Prostate gland (tissue), 2 donors: ENCODE results near the gene ORMDL1. TPM values are rescaled to one million over a fixed set of nuclear protein-coding genes. Genes with fewer than 3 reads are reported as not detected.
A peak's percentile ranks its signal among the peaks of the same experiment; 100 is the strongest.

Source experiments
- DNase-seq: peaks from one replicate; pipeline ENCODE4 v3.0.0-alpha.2; 2019; ENCODE audit warnings: low spot score
- H3K27ac ChIP-seq, 2 donors: fragments of 200-600 bp; sonication (generic); 2 replicates each; pipeline ENCODE4 v1.5.1; 2017 to 2019
- H3K27me3 ChIP-seq: fragments of 200-600 bp; sonication (generic); replicated peaks from 2 replicates; pipeline ENCODE4 v1.5.1; 2019; ENCODE audit not compliant: insufficient read depth
- H3K36me3 ChIP-seq, 2 donors: fragments of 200-600 bp; sonication (generic); 1 replicate in 1 of 2; 2 replicates in 1 of 2; pipeline versions ENCODE4 v1.5.1 to v1.8.1; 2017 to 2019
- H3K4me1 ChIP-seq: fragments of 200-600 bp; sonication (generic); replicated peaks from 2 replicates; pipeline ENCODE4 v1.5.1; 2019
- H3K4me3 ChIP-seq, 2 donors: fragments of 200-600 bp; sonication (generic); 2 replicates each; pipeline ENCODE4 v1.5.1; 2017 to 2019
- H3K9me3 ChIP-seq: fragments of 200-600 bp; sonication (generic); 2 replicates; pipeline ENCODE4 v1.5.1; 2017
- CTCF ChIP-seq, 4 experiments: fragments of 200-600 bp in 2 of 4; fragments of 450-650 bp in 2 of 4; sonication (generic) in 2 of 4; IDR thresholded peaks; 1 replicate in 3 of 4; 2 replicates in 1 of 4; pipeline ENCODE4 v1.5.1; 2016 to 2019; ENCODE audit warnings: antibody characterized with exemption in 4 of 4, mild to moderate bottlenecking in 2 of 4, moderate library complexity in 2 of 4
- POLR2A ChIP-seq: fragments of 450-650 bp; IDR thresholded peaks from one replicate; pipeline ENCODE4 v1.6.1; 2016; ENCODE audit warnings: antibody characterized with exemption, mild to moderate bottlenecking
- POLR2AphosphoS5 ChIP-seq: sonication (generic); formaldehyde crosslinking; IDR thresholded peaks from one replicate; pipeline ENCODE4 v1.6.1; 2017; ENCODE audit warnings: antibody characterized with exemption
- WGBS: methylation state at CpG from one replicate; pipeline ENCODE4 v1.1.5; 2018; 5-methylcytosine and 5-hydroxymethylcytosine counted together
- intact Hi-C: fragments of 100-400 bp; cut with DNase I; formaldehyde crosslinking; loops from one replicate; pipeline ENCODE4 v1.14.2; 2022
- total RNA-seq, 2 donors: library from RNA; depleted of rRNA; stranded (reverse); fragments of >200 nt; gene quantifications; one replicate each; pipeline ENCODE4 v1.1.0, GENCODE V29; 2016

Gene ORMDL1
- total RNA-seq, 2 donors from 2014 or later: 48.0 to 86.7 TPM

GRCh38 chr2:189824694-189825396 is 40.7 kb upstream of the ORMDL1 start:
- Histone ChIP-seq H3K27me3 (no peaks in the 10 kb centered on the region), H3K36me3 (peaks cover 0 to 3% of the 10 kb centered on the region in 2 donors), H3K4me1 (no peaks in the 10 kb centered on the region), H3K9me3 (no peaks in the 10 kb centered on the region), H3K27ac (no peak overlapping the region), H3K4me3 (no peak overlapping the region)
- WGBS: 79% methylated on average over 3 of the region's 3 CpGs
- TF ChIP-seq POLR2A: no peak
- no peak for TF ChIP-seq CTCF (IDR thresholded peaks at IDR 0.05)
- TF ChIP-seq POLR2AphosphoS5: no peak
- intact Hi-C loops: no loop called here
- no peak for DNase-seq

GRCh38 chr2:189821953-189822748 is 38.0 kb upstream of the ORMDL1 start:
- Histone ChIP-seq H3K4me3 (no peak overlapping the region), H3K4me1 (no peaks in the 10 kb centered on the region), H3K27me3 (no peaks in the 10 kb centered on the region), H3K27ac (no peak overlapping the region), H3K9me3 (no peaks in the 10 kb centered on the region), H3K36me3 (peaks cover 0 to 3% of the 10 kb centered on the region in 2 donors)
- DNase-seq: no peak
- no peak for TF ChIP-seq POLR2AphosphoS5
- intact Hi-C loops: no loop called here
- WGBS: 92% methylated on average over 33 of the region's 33 CpGs

GRCh38 chr2:189819297-189819704 is 35.2 kb upstream of the ORMDL1 start:
- WGBS: 91% methylated on average over 1 of the region's 1 CpG
- TF ChIP-seq POLR2AphosphoS5 (no peak), POLR2A (no peak), CTCF (IDR thresholded peaks at IDR 0.05) (no peak)
- Histone ChIP-seq H3K4me3 (no peak overlapping the region), H3K4me1 (no peaks in the 10 kb centered on the region), H3K9me3 (no peaks in the 10 kb centered on the region), H3K36me3 (peaks cover 0 to 3% of the 10 kb centered on the region in 2 donors), H3K27me3 (no peaks in the 10 kb centered on the region), H3K27ac (no peak overlapping the region)
- DNase-seq: no peak
- intact Hi-C loops: no loop called here

GRCh38 chr2:189818249-189819038 is 34.3 kb upstream of the ORMDL1 start:
- H3K36me3 ChIP-seq: peaks cover 0 to 3% of the 10 kb centered on the region in 2 donors
- H3K27me3 ChIP-seq: no peaks in the 10 kb centered on the region
- TF ChIP-seq POLR2AphosphoS5: no peak
- TF ChIP-seq CTCF (IDR thresholded peaks at IDR 0.05): no peak
- TF ChIP-seq POLR2A: no peak
- H3K27ac ChIP-seq: no peak overlapping the region
- no peak overlapping the region for H3K4me3 ChIP-seq
- 79% methylated on average over 3 of the region's 3 CpGs for WGBS
- intact Hi-C loops: no loop called here
- no peaks in the 10 kb centered on the region for H3K9me3 ChIP-seq
- DNase-seq: no peak
- no peaks in the 10 kb centered on the region for H3K4me1 ChIP-seq

- Histone ChIP-seq H3K4me3 (no peak overlapping the region), H3K27me3 (no peaks in the 10 kb centered on the region), H3K4me1 (no peaks in the 10 kb centered on the region), H3K27ac (no peak overlapping the region), H3K36me3 (no peaks in the 10 kb centered on the region), H3K9me3 (no peaks in the 10 kb centered on the region)
- intact Hi-C loops: loop anchor here (10.0 kb wide), 1 partner anchor 381 kb away; a partner anchor contains a TSS
- 60% methylated on average over 3 of the region's 3 CpGs for WGBS
- no peak for TF ChIP-seq POLR2A
- TF ChIP-seq POLR2AphosphoS5: peak; percentile 24
- no peak for DNase-seq
Measured at GRCh38 chr2:189803431-189803830, 19.3 kb upstream of the ORMDL1 start.
